Heart right ventricle (tissue), 16 donors: ENCODE results near the gene ITM2C. TPM values are rescaled to one million over a fixed set of nuclear protein-coding genes. Genes with fewer than 3 reads are reported as not detected.

ENCODE experiments used
- ATAC-seq, 8 donors: fragments of 200-7000 bp; cut with Tn5 transposase; one replicate each; pipeline ENCODE4 v1.9.1; 2020; ENCODE audit warnings: mild to moderate bottlenecking in 8 of 8, moderate library complexity in 8 of 8, moderate number of reproducible peaks in 1 of 8
- DNase-seq, 2 donors: peaks; one replicate each; pipeline ENCODE4 v3.0.0-alpha.2; 2020
- H3K27ac ChIP-seq, 10 donors: fragments of 200-600 bp; sonication (generic) in 2 of 10; one replicate each; pipeline versions ENCODE4 v1.5.0 to v1.8.0; 2020 to 2022; ENCODE audit warnings: mild to moderate bottlenecking in 3 of 10
- H3K27me3 ChIP-seq, 7 donors: fragments of 200-600 bp; one replicate each; pipeline ENCODE4 v1.8.0; 2021 to 2022; ENCODE audit warnings: mild to moderate bottlenecking in 2 of 7
- H3K36me3 ChIP-seq, 9 donors: fragments of 200-600 bp; sonication (generic) in 1 of 9; one replicate each; pipeline versions ENCODE4 v1.5.0 to v1.8.0; 2020 to 2022; ENCODE audit warnings: mild to moderate bottlenecking in 2 of 9
- H3K4me1 ChIP-seq, 9 donors: fragments of 200-600 bp; sonication (generic) in 1 of 9; one replicate each; pipeline versions ENCODE4 v1.5.0 to v1.8.0; 2020 to 2022; ENCODE audit warnings: mild to moderate bottlenecking in 4 of 9
- H3K4me3 ChIP-seq, 10 donors: fragments of 200-600 bp; sonication (generic) in 2 of 10; one replicate each; pipeline versions ENCODE4 v1.5.0 to v1.8.0; 2020 to 2022; ENCODE audit warnings: mild to moderate bottlenecking in 7 of 10, moderate library complexity in 2 of 10
- H3K9me3 ChIP-seq, 11 donors: fragments of 200-600 bp in 10 of 11; sonication (generic) in 2 of 11; one replicate each; pipeline versions ENCODE4 v1.5.0 to v1.8.0; 2013 to 2022; ENCODE audit warnings: mild to moderate bottlenecking in 2 of 11, control low read depth in 1 of 11, moderate library complexity in 1 of 11
- WGBS, 2 donors: extraction: QIAGEN DNeasy Blood & Tissue Kit; methylation state at CpG; one replicate each; pipeline ENCODE4 v1.1.7; 2013; ENCODE audit warnings: inconsistent platforms in 1 of 2; 5-methylcytosine and 5-hydroxymethylcytosine counted together
- intact Hi-C, 10 donors: fragments of 100-400 bp; cut with DNase I; formaldehyde crosslinking; loops; one replicate each; pipeline versions ENCODE4 v1.11.1 to v1.14.2; 2022
- polyA plus RNA-seq, 2 donors: library from polyadenylated mRNA; stranded (reverse); fragments of 200-250 nt; gene quantifications; one replicate each; pipeline ENCODE4 v1.2.3, GENCODE V29; 2013
- total RNA-seq, 10 donors: library from RNA; stranded (reverse); fragmentation: NEBNext Ultra II Directional in 3 of 10; extraction: Animal tissue kit (Norgen Biotek cat#: 25700) in 3 of 10; gene quantifications; one replicate each; pipeline versions ENCODE4 v1.2.1 to v1.2.4, GENCODE V29; 2021 to 2023
- TF ChIP-seq, protein P1 (sequence below), 9 donors: fragments of 200-600 bp; sonication (generic) in 2 of 9; IDR thresholded peaks; one replicate each; pipeline versions ENCODE4 v1.5.0 to v1.8.0; 2021 to 2022; ENCODE audit warnings: antibody characterized with exemption in 9 of 9, mild to moderate bottlenecking in 5 of 9, moderate library complexity in 1 of 9
- donor health status: Arrhythmogenic right ventricular cardiomyopathy.
- donor health status: ischemic (EF 13 %, LVEDD 7.1; RV severe dilation, severe dysfunction).
- donor health status: healthy with polysubstance abuse.
- donor health status: DM: no; HTN: yes; CAD: no.
- donor health status: DM: no; HTN: no; CAD: no.
- donor health status: ischemic (EF 25% LVEDD 6.9; RV normal size, moderate dysfunction).
- donor health status: ischemic (EF 25% LVEDD 5.7; RV mildly dilated, moderate dysfunction).
- donor health status: healthy.
- donor health status: DM: yes; HTN: yes; CAD: no.
- donor health status: Ischemic cardiomyopathy.
- donor health status: ischemic (EF 35%, LVEDD 5.7; RV mildly dilated, moderate dysfunction).
- donor health status: nonischemic (EF 11% LVEDD 7.7; RV severe dilation, severe dysfunction).
- donor health status: DM: yes; HTN: yes; CAD: no.
- donor health status: PGD.
- donor health status: ischemic (EF 29% LVEDD 5.4; RV normal size, mild dysfunction).
- donor health status: nonischemic (EF 23%, LVEDD 6.1; RV moderate dilation, normal function).

The ITM2C gene
- total and polyA plus RNA-seq, 12 donors: 12.1 to 32.7 (median 22.2) TPM

DNA sequence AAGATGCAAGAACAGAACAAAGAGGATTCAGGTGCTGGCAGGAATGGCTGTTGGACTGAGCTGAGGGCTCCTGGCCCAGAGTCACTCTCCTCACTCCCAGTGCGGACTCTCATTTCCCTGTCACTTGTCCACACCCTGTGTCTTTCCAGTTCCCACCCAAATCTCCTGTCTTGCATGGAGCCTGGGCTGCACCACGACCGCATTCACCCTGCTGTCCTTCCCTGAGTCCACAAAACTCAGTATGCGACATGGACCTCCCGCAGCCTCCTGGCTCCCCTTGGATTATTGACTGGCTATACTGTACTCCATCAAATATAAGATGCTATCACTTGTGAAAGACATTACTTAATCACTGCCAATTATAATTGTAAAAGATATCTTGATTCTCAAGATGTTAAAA is 2.5 kb upstream of the ITM2C start:
- TF ChIP-seq, protein P1, sequence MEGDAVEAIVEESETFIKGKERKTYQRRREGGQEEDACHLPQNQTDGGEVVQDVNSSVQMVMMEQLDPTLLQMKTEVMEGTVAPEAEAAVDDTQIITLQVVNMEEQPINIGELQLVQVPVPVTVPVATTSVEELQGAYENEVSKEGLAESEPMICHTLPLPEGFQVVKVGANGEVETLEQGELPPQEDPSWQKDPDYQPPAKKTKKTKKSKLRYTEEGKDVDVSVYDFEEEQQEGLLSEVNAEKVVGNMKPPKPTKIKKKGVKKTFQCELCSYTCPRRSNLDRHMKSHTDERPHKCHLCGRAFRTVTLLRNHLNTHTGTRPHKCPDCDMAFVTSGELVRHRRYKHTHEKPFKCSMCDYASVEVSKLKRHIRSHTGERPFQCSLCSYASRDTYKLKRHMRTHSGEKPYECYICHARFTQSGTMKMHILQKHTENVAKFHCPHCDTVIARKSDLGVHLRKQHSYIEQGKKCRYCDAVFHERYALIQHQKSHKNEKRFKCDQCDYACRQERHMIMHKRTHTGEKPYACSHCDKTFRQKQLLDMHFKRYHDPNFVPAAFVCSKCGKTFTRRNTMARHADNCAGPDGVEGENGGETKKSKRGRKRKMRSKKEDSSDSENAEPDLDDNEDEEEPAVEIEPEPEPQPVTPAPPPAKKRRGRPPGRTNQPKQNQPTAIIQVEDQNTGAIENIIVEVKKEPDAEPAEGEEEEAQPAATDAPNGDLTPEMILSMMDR (IDR thresholded peaks at IDR 0.05): no peak
- no peak overlapping the region for H3K4me3 ChIP-seq
- peaks cover 6 to 78% (median 51%) of the 10 kb centered on the region in 7 donors for H3K27me3 ChIP-seq
- intact Hi-C loops: no loop called here
- H3K9me3 ChIP-seq: peaks cover 0 to 15% (median 0%) of the 10 kb centered on the region in 11 donors
- H3K4me1 ChIP-seq: peaks cover 4 to 31% (median 19%) of the 10 kb centered on the region in 9 donors
- 84 to 92% methylated on average over 5 of the region's 5 CpGs for WGBS, 2 donors
- no peak for DNase-seq
- no peaks in the 10 kb centered on the region for H3K36me3 ChIP-seq
- H3K27ac ChIP-seq: no peak overlapping the region
- no peak for ATAC-seq

DNA sequence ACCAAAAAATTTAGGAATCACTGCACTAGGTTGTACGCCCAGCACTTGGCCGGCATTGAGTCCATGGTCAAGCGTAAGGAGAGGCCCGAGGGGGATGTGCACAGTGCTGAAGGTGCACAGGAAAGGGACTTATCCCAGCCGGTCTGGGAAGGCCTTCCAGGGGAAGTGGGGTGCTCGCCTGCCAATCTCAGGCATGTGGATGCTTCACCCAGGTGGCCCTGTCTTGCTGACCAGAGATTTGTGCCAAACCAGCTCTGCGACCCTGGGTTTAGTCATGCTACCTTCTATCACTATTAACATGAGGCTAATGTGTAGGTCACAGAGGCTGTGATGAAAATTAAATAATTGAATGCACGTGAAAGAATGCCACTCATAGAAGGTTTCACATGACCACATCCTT is 1.7 kb upstream of the ITM2C start:
- Histone ChIP-seq H3K4me1 (peaks cover 4 to 38% (median 25%) of the 10 kb centered on the region in 9 donors), H3K4me3 (no peak overlapping the region), H3K27me3 (peaks cover 6 to 73% (median 44%) of the 10 kb centered on the region in 7 donors), H3K36me3 (no peaks in the 10 kb centered on the region), H3K9me3 (peaks cover 0 to 13% (median 0%) of the 10 kb centered on the region in 11 donors), H3K27ac (no peak overlapping the region)
- DNase-seq (no peak), ATAC-seq (no peak)
- 74 to 81% methylated on average over 8 of the region's 8 CpGs for WGBS, 2 donors
- intact Hi-C loops: no loop called here
- TF ChIP-seq, protein P1 (IDR thresholded peaks at IDR 0.05): no peak

DNA sequence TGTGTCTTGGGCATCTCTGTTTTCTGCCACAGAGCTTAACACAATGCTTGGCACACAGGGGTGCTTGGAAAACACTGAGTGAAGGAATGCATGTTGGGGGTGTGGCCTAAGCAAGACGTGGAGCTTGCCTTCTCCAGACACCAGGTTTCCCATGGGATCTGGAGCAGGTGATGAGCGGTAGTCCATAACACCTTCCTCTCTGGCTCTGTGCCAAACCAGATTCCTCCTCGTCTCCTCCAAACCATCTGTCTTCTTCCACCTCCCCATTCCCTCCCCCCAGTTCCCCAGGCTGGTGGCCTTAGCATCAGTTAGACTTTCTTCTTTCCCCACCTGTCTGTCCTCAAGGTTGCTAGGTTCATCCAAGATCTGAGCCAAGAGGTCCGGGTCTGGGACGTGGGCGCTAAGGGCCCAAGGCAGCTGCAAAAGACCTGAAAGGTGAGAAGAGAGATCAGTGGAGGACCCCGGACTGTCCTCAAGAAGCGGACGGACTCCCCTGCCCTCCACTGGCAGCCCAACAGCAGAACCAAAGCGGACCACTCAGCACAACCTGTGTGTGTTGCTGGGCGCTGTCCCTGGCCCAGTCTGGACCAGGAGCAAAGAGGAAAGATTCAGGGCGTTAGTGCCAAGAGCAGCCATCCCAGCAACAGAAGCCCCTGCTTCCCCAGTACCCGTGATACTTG is 1.2 kb upstream of the ITM2C start:
- TF ChIP-seq, protein P1 (IDR thresholded peaks at IDR 0.05): no peak
- no peak overlapping the region for H3K27ac ChIP-seq
- peaks cover 0 to 8% (median 0%) of the 10 kb centered on the region in 11 donors for H3K9me3 ChIP-seq
- no peak overlapping the region for H3K4me3 ChIP-seq
- ATAC-seq (no peak), DNase-seq (no peak)
- peaks cover 4 to 43% (median 29%) of the 10 kb centered on the region in 9 donors for H3K4me1 ChIP-seq
- WGBS, 2 donors: 76 to 77% methylated on average over 13 of the region's 13 CpGs
- no peaks in the 10 kb centered on the region for H3K36me3 ChIP-seq
- intact Hi-C loops: no loop called here
- peaks cover 6 to 67% (median 39%) of the 10 kb centered on the region in 7 donors for H3K27me3 ChIP-seq

DNA sequence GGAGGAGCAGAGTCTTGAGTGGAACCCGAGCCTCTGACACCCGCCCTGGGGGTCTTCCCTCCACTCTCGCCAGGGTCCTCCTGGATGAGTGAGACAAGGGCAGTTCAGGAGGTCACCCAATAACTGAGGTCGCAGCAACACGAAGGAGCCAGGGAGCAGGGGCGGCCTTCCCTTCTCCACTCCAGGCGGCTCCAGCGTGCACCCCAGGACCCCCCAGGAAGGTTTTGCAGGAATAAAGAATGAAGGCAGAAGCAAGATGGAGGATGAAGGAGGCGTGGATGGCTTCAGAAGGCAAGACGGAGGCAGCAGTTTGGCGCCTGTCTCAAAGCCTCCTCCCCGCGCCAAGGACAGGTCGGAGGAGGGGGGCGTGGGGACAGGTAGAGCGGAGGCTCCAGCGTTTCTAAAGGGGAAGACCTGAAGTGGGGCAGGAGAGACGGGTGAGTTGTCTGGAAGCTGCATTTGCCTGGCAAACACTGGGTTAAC is 579 bp upstream of the ITM2C start:
- H3K4me1 ChIP-seq: peaks cover 4 to 49% (median 32%) of the 10 kb centered on the region in 9 donors
- no peaks in the 10 kb centered on the region for H3K36me3 ChIP-seq
- H3K27me3 ChIP-seq: peaks cover 6 to 61% (median 39%) of the 10 kb centered on the region in 7 donors
- TF ChIP-seq, protein P1 (IDR thresholded peaks at IDR 0.05): no peak
- intact Hi-C loops: no loop called here
- H3K9me3 ChIP-seq: peaks cover 0 to 3% (median 0%) of the 10 kb centered on the region in 11 donors
- 46 to 52% methylated on average over 18 of the region's 18 CpGs for WGBS, 2 donors
- no peak for DNase-seq
- ATAC-seq: no peak
- peak overlapping the region; percentile 37 to 84 (median 70) for H3K4me3 ChIP-seq
- H3K27ac ChIP-seq: no peak overlapping the region
